Colonic mucosa (tissue), 4 donors: ENCODE data around the gene PRKCB. TPM values are rescaled to one million over a fixed set of nuclear protein-coding genes. Genes with fewer than 3 reads are reported as not detected.
"Not testable (repeated sequence)": the region's sequence is repeated elsewhere in the genome, so short reads cannot be mapped to it uniquely, and the experiment has no call there.

Source experiments
- DNase-seq: peaks from one replicate; pipeline ENCODE4 v3.0.0-alpha.2; 2020
- H3K27ac ChIP-seq: fragments of 200-600 bp; one replicate; pipeline ENCODE4 v1.8.0; 2021
- H3K27me3 ChIP-seq: fragments of 200-600 bp; one replicate; pipeline ENCODE4 v1.8.0; 2021
- H3K36me3 ChIP-seq: fragments of 200-600 bp; one replicate; pipeline ENCODE4 v1.8.0; 2021
- H3K4me1 ChIP-seq: fragments of 200-600 bp; one replicate; pipeline ENCODE4 v1.8.0; 2021; ENCODE audit warnings: mild to moderate bottlenecking
- H3K4me3 ChIP-seq: fragments of 200-600 bp; one replicate; pipeline ENCODE4 v1.8.0; 2021
- H3K9ac ChIP-seq, 2 donors: one replicate each; pipeline ENCODE4 v1.7.0; 2013; ENCODE audit warnings: control low read depth in 2 of 2, low read depth in 2 of 2, low read length in 2 of 2
- H3K9me3 ChIP-seq: fragments of 200-600 bp; one replicate; pipeline ENCODE4 v1.8.0; 2021
- CTCF ChIP-seq: fragments of 200-600 bp; IDR thresholded peaks from one replicate; pipeline ENCODE4 v1.8.0; 2022; ENCODE audit warnings: antibody characterized with exemption, mild to moderate bottlenecking
- intact Hi-C: fragments of 100-400 bp; cut with DNase I; formaldehyde crosslinking; loops from one replicate; pipeline ENCODE4 v1.14.1; 2022
- total RNA-seq, 2 donors: library from RNA; stranded (reverse); fragmentation: NEBNext Ultra II Directional in 1 of 2; extraction: Animal tissue kit (Norgen Biotek cat#: 25700) in 1 of 2; gene quantifications; one replicate each; pipeline ENCODE4 v1.2.1, GENCODE V29; 2021
- donor health status: healthy.
- donor health status: DM: no; HTN: no; CAD: no.
- donor health status: DM: no; HTN: no; CAD: no.

PRKCB gene
- total RNA-seq, 2 donors from 2014 or later = 2.5 to 10.7 TPM

GRCh38 chr16:24234737-24235136 is 399.0 kb downstream of the PRKCB start:
- Histone ChIP-seq H3K27ac (no peak overlapping the region), H3K27me3 (no peaks in the 10 kb centered on the region), H3K9ac (no peak overlapping the region), H3K36me3 (no peaks in the 10 kb centered on the region), H3K4me3 (no peak overlapping the region), H3K9me3 (no peaks in the 10 kb centered on the region), H3K4me1 (no peaks in the 10 kb centered on the region)
- no peak for DNase-seq
- TF ChIP-seq CTCF = no peak
- intact Hi-C loops = no loop called here

GRCh38 chr16:24235806-24236205 is 400.0 kb downstream of the PRKCB start:
- no peak for TF ChIP-seq CTCF
- DNase-seq = no peak
- Histone ChIP-seq H3K9ac (no peak overlapping the region), H3K27ac (no peak overlapping the region), H3K36me3 (no peaks in the 10 kb centered on the region), H3K9me3 (no peaks in the 10 kb centered on the region), H3K27me3 (no peaks in the 10 kb centered on the region), H3K4me1 (no peaks in the 10 kb centered on the region), H3K4me3 (no peak overlapping the region)
- intact Hi-C loops = no loop called here

GRCh38 chr16:24238846-24239245 is 403.1 kb downstream of the PRKCB start:
- intact Hi-C loops, DNase-seq, H3K27me3 ChIP-seq: not testable (repeated sequence)

DNA sequence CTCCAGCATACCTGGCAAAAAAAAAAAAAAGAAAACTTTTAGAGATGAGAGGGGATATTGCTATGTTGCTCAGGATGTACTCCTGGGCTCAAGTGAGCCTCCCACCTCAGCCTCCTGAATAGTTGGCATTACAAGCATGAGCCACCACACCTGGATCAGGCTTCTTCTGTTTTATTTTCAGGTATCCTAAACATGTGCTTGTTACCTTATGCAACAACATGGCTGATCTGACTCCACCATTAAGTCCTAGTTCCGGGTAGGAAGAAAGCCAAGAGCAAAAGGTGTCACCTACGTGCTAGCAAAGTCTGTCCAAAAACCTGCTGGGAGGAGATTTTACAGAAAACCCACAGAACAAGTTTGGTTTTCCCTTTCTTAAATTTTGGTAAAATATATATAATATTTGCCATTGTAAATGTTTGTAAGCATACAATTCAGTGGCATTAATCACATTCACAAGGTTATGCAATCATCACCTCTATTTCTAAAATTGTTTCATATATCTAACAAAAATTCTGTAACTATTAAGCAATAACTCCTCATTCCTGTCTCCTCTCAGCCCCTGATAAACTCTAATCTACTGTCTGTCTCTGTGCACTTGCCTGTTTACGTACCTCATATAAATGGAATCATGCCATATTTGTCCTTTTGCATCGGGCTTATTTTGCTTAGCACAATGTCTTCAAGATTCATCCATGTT is 411.3 kb downstream of the PRKCB start:
- H3K9ac ChIP-seq = no peak overlapping the region
- H3K4me3 ChIP-seq = no peak overlapping the region
- no peak for DNase-seq
- no peaks in the 10 kb centered on the region for H3K27me3 ChIP-seq
- intact Hi-C loops = no loop called here
- TF ChIP-seq CTCF = no peak
- no peak overlapping the region for H3K27ac ChIP-seq
- no peaks in the 10 kb centered on the region for H3K36me3 ChIP-seq
- H3K4me1 ChIP-seq = no peaks in the 10 kb centered on the region
- H3K9me3 ChIP-seq = no peaks in the 10 kb centered on the region

More at GRCh38 chr16:24238846-24239245, 403.1 kb downstream of the PRKCB start:
- not testable (repeated sequence) for H3K4me3 ChIP-seq, H3K36me3 ChIP-seq, H3K27ac ChIP-seq, H3K4me1 ChIP-seq, H3K9me3 ChIP-seq, H3K9ac ChIP-seq

DNA sequence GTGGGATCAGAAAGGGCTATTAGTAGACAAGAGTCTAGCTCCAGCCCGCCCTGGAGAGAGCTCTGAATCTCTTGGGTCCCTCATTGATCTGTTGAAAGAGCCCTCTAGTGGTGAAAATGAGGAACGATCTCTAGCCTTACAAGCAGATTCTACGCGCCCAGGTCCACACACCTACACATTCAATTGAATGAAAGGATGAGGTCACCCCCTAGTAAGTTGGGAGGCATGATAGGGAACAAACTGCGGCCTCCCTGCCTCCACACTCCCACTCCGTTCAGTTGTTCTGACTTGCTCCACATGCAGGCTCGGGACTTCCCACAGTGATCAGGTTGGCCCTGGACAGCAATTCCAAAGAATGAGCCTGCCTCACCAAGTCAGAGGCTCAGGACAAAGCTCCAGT is 417.4 kb downstream of the PRKCB start:
- H3K36me3 ChIP-seq = no peaks in the 10 kb centered on the region

More for the DNA sequence above, 417.4 kb downstream of the PRKCB start:
- H3K4me1 ChIP-seq = no peaks in the 10 kb centered on the region
- H3K27me3 ChIP-seq = no peaks in the 10 kb centered on the region
- peak; percentile 52 for TF ChIP-seq CTCF
- intact Hi-C loops = loop anchor here (5.0 kb wide), 1 partner anchor 211 kb away; no protein-coding TSS in a partner anchor
- no peak overlapping the region for H3K27ac ChIP-seq
- H3K9ac ChIP-seq = no peak overlapping the region
- no peak overlapping the region for H3K4me3 ChIP-seq
- no peaks in the 10 kb centered on the region for H3K9me3 ChIP-seq
- DNase-seq = no peak
